SH-SY5Y (cell line): ENCODE data around the gene GAR1.

Source experiments
- GATA2 ChIP-seq: IDR thresholded peaks from 2 replicates; pipeline ENCODE4 v1.6.1; 2011; ENCODE audit warnings: mild to moderate bottlenecking, low read depth, low read length
- GATA3 ChIP-seq: IDR thresholded peaks from 2 replicates; pipeline ENCODE4 v1.6.1; 2011; ENCODE audit warnings: low read depth, mild to moderate bottlenecking, low read length, moderate library complexity

GRCh38 chr4:109803924-109804571 lies 11.5 kb upstream of the GAR1 start:
- TF ChIP-seq GATA2 = peak; percentile 68
- TF ChIP-seq GATA3 = peak; percentile 23; the same call in 1 of the 2 replicates
